Measurements from ENCODE around the gene APLNR.

GRCh38 chr11:57203359-57203758, 33.7 kb downstream of the APLNR start:
- TF ChIP-seq CTCF (IDR thresholded peaks at IDR 0.05) (no peak), POLR2A (IDR thresholded peaks at IDR 0.05; ENCODE audit: low read length) (no peak), MYC (IDR thresholded peaks at IDR 0.05; ENCODE audit: borderline replicate concordance, low read length) (no peak), E2F6 (IDR thresholded peaks at IDR 0.05; ENCODE audit: borderline replicate concordance, low read depth) (no peak), REST (IDR thresholded peaks at IDR 0.05) (no peak), MAX (IDR thresholded peaks at IDR 0.05) (no peak), CEBPB (IDR thresholded peaks at IDR 0.05) (no peak), JUN (IDR thresholded peaks at IDR 0.05) (no peak), ESRRA (IDR thresholded peaks at IDR 0.05; ENCODE audit: borderline replicate concordance, low read length) (no peak)

Measured in A549 (cell line).